ENCODE results near the gene KEAP1. TPM values are rescaled to one million over a fixed set of nuclear protein-coding genes. Genes with fewer than 3 reads are reported as not detected.
A peak's percentile ranks its signal among the peaks of the same experiment; 100 is the strongest.
"Not testable (repeated sequence)": the region's sequence is repeated elsewhere in the genome, so short reads cannot be mapped to it uniquely, and the experiment has no call there.

The KEAP1 gene
- polyA plus RNA-seq, result 10 to 100 TPM; 35.1 to 73.8 (median 56.4) TPM
- long read RNA-seq, donor 1, result 0 reads
- long read RNA-seq, donor 2, result 0 reads
- long read RNA-seq, donor 3, transcript KEAP1-205 (2 exons, 451 nt), result major isoform, 8 of 19 reads
- long read RNA-seq, donor 3, partial matches to known transcripts, result 5 of 19 reads
- long read RNA-seq, donor 3, other reads (novel, unspliced or antisense), result 0 of 19 reads
- long read RNA-seq, donor 4, result 0 reads
- long read RNA-seq, donor 5, partial matches to known transcripts, result 0 of 4 reads
- long read RNA-seq, donor 5, other reads (novel, unspliced or antisense), result 0 of 4 reads
- long read RNA-seq, donor 6, partial matches to known transcripts, result 10 of 15 reads
- long read RNA-seq, donor 6, other reads (novel, unspliced or antisense), result 0 of 15 reads
- long read RNA-seq, donor 7, transcript KEAP1-205 (2 exons, 451 nt), result minor isoform, 8 of 47 reads
- long read RNA-seq, donor 7, transcript KEAP1-202 (6 exons, 2,648 nt), result major isoform, 9 of 47 reads
- long read RNA-seq, donor 7, partial matches to known transcripts, result 28 of 47 reads
- long read RNA-seq, donor 7, other reads (novel, unspliced or antisense), result 0 of 47 reads
- long read RNA-seq, donor 8, partial matches to known transcripts, result 0 of 4 reads
- long read RNA-seq, donor 8, other reads (novel, unspliced or antisense), result 0 of 4 reads
- long read RNA-seq, donor 9, partial matches to known transcripts, result 0 of 2 reads
- long read RNA-seq, donor 9, other reads (novel, unspliced or antisense), result 0 of 2 reads
- long read RNA-seq, donor 10, partial matches to known transcripts, result 20 of 30 reads
- long read RNA-seq, donor 10, other reads (novel, unspliced or antisense), result 0 of 30 reads

GRCh38 chr19:10503002-10503789, at the start of gene KEAP1:
TSS of gene KEAP1 (minus strand) at chr19:10503356. CDS start at chr19:10500033, 3,323 bp downstream.
- DNase-seq (peak; percentile 34 to 77), FAIRE-seq (no peak)
- no peaks in the 10 kb centered on the region for H3K27me3 ChIP-seq (ENCODE audit: control insufficient read depth in 3 of 3, insufficient read depth in 3 of 3, low read length in 3 of 3)
- 3 to 4% (median 4%) methylated on average over 52 to 73 of the region's 73 CpGs for WGBS, 3 donors
- peak within 1 kb of the TSS; percentile 93 to 96 (median 94) for H3K4me3 ChIP-seq (ENCODE audit: low read depth in 1 of 3, low read length in 3 of 3)
- H3K36me3 ChIP-seq (ENCODE audit: control insufficient read depth in 3 of 3, insufficient read depth in 2 of 3, low read depth in 1 of 3, low read length in 3 of 3), result peaks cover 0 to 21% (median 0%) of the 10 kb centered on the region in 3 donors
- H3K9me3 ChIP-seq (ENCODE audit: control insufficient read depth in 2 of 2, insufficient read depth in 1 of 2, low read depth in 1 of 2, low read length in 1 of 2), result no peaks in the 10 kb centered on the region
- H3K27ac ChIP-seq (ENCODE audit: low read depth in 1 of 3, low read length in 2 of 3), result peak within 1 kb of the TSS; percentile 91 to 99 (median 97)
- peaks cover 0 to 22% (median 2%) of the 10 kb centered on the region in 3 donors for H3K4me1 ChIP-seq (ENCODE audit: control insufficient read depth in 3 of 3, insufficient read depth in 2 of 3, low read depth in 1 of 3, low read length in 2 of 3)

DNA sequence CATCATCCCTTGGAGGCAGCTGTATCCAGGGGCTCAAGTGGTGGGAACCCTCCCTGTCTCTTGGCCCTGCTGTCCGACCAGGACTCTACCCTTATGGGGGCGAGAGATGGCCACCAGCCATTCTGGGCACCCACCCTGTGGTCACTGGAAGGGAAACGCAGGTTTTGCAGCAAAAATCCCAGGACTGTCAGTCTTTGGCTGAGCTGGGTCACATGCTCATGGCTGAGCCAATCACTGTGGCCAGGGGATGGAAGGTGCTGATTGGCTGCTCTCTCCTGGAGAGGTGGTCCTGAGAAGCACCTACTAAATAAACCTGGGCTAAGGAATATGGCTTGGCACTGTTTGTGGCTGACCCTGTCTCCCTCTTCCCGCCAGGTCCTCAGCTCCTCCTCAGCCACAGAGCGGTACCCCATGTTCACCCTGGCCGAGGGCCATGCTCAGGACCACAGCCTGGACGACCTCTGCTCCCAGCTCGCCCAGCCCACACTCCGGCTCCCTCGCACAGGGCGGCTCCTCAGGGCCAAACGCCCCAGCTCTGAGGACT, 49.4 kb upstream of the KEAP1 start:
- FAIRE-seq (no peak), DNase-seq (peak in 1 of 2 donors; percentile 77)
- WGBS, 3 donors, result 41 to 67% (median 60%) methylated on average over 12 of the region's 12 CpGs
- H3K27ac ChIP-seq (ENCODE audit: low read depth in 1 of 3, low read length in 2 of 3), result peak overlapping the region in 2 of 3 donors; percentile 35 to 74
- no peak overlapping the region for H3K4me3 ChIP-seq (ENCODE audit: low read depth in 1 of 3, low read length in 3 of 3)
- H3K9me3 ChIP-seq (ENCODE audit: control insufficient read depth in 2 of 2, insufficient read depth in 1 of 2, low read depth in 1 of 2, low read length in 1 of 2), result no peaks in the 10 kb centered on the region
- no peaks in the 10 kb centered on the region for H3K27me3 ChIP-seq (ENCODE audit: control insufficient read depth in 3 of 3, insufficient read depth in 3 of 3, low read length in 3 of 3)
- H3K36me3 ChIP-seq (ENCODE audit: control insufficient read depth in 3 of 3, insufficient read depth in 2 of 3, low read depth in 1 of 3, low read length in 3 of 3), result peaks cover 21 to 95% (median 34%) of the 10 kb centered on the region in 3 donors
- H3K4me1 ChIP-seq (ENCODE audit: control insufficient read depth in 3 of 3, insufficient read depth in 2 of 3, low read depth in 1 of 3, low read length in 2 of 3), result peaks cover 3 to 6% (median 6%) of the 10 kb centered on the region in 3 donors

DNA sequence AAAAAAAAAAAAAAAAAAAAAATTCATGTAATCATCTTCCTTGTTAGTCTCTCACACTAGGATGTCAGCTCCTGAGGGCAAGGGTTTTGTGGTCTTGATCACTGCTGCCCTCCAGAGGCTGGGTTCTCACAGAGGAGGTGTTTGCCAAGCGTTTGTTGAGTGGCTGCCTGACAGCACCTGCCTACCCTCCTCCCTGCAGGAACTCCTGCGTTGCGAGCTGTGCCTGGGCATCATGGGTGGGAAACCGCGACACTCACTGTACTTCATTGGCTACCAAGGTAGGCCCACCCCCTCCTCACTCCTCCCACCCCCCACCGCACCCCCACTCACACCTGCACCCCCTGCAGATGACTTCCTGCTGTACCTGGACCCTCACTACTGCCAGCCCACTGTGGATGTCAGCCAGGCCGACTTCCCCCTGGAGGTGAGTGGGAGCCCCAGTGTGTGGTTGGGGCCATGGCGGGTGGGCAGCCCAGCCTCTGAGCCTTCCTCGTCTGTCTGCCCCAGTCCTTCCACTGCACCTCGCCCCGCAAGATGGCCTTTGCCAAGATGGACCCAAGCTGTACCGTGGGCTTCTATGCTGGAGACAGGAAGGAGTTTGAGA, 48.6 kb upstream of the KEAP1 start:
- no peaks in the 10 kb centered on the region for H3K27me3 ChIP-seq (ENCODE audit: control insufficient read depth in 3 of 3, insufficient read depth in 3 of 3, low read length in 3 of 3)
- 90 to 93% (median 91%) methylated on average over 11 to 12 of the region's 12 CpGs for WGBS, 3 donors
- no peaks in the 10 kb centered on the region for H3K9me3 ChIP-seq (ENCODE audit: control insufficient read depth in 2 of 2, insufficient read depth in 1 of 2, low read depth in 1 of 2, low read length in 1 of 2)
- peaks cover 3 to 6% (median 6%) of the 10 kb centered on the region in 3 donors for H3K4me1 ChIP-seq (ENCODE audit: control insufficient read depth in 3 of 3, insufficient read depth in 2 of 3, low read depth in 1 of 3, low read length in 2 of 3)
- H3K4me3 ChIP-seq (ENCODE audit: low read depth in 1 of 3, low read length in 3 of 3), result no peak overlapping the region
- FAIRE-seq (no peak), DNase-seq (peak in 1 of 2 donors; percentile 55)
- H3K36me3 ChIP-seq (ENCODE audit: control insufficient read depth in 3 of 3, insufficient read depth in 2 of 3, low read depth in 1 of 3, low read length in 3 of 3), result peaks cover 23 to 98% (median 36%) of the 10 kb centered on the region in 3 donors
- H3K27ac ChIP-seq (ENCODE audit: low read depth in 1 of 3, low read length in 2 of 3), result peak overlapping the region in 1 of 3 donors; percentile 11

DNA sequence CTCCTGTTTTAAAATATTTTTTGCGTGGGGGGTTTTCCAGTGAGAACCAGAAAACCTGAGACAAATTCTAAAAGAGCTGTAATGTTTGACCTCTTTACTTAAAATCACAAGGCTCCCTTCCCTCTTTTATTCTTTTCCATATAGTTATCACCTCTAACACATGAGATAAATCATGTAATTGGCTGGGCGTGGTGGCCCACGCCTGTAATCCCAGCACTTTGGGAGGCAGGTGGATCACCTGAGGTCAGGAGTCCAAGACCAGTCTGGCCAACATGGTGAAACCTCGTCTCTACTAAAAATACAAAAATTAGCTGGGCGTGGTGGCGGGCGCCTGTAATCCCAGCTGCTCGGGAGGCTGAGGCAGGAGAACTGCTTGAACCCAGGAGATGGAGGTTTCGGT, 47.9 kb upstream of the KEAP1 start:
- H3K27me3 ChIP-seq (ENCODE audit: control insufficient read depth in 3 of 3, insufficient read depth in 3 of 3, low read length in 3 of 3); FAIRE-seq; H3K4me3 ChIP-seq (ENCODE audit: low read depth in 1 of 3, low read length in 3 of 3); H3K27ac ChIP-seq (ENCODE audit: low read depth in 1 of 3, low read length in 2 of 3); H3K4me1 ChIP-seq (ENCODE audit: control insufficient read depth in 3 of 3, insufficient read depth in 2 of 3, low read depth in 1 of 3, low read length in 2 of 3); H3K9me3 ChIP-seq (ENCODE audit: control insufficient read depth in 2 of 2, insufficient read depth in 1 of 2, low read depth in 1 of 2, low read length in 1 of 2): not testable (repeated sequence)
- H3K36me3 ChIP-seq (ENCODE audit: control insufficient read depth in 3 of 3, insufficient read depth in 2 of 3, low read depth in 1 of 3, low read length in 3 of 3), result peaks cover 23 to 98% (median 35%) of the 10 kb centered on the region in 3 donors
- DNase-seq, result peak in 1 of 2 donors; percentile 51
- WGBS, 3 donors, result 52 to 85% (median 60%) methylated on average over 9 of the region's 9 CpGs

GRCh38 chr19:10550336-10550735, 47.2 kb upstream of the KEAP1 start:
- WGBS, 3 donors, result 91 to 99% (median 98%) methylated on average over 5 to 6 of the region's 6 CpGs
- Histone ChIP-seq H3K36me3 (ENCODE audit: control insufficient read depth in 3 of 3, insufficient read depth in 2 of 3, low read depth in 1 of 3, low read length in 3 of 3) (peaks cover 23 to 97% (median 35%) of the 10 kb centered on the region in 3 donors), H3K4me1 (ENCODE audit: control insufficient read depth in 3 of 3, insufficient read depth in 2 of 3, low read depth in 1 of 3, low read length in 2 of 3) (peaks cover 3 to 6% (median 6%) of the 10 kb centered on the region in 3 donors), H3K27me3 (ENCODE audit: control insufficient read depth in 3 of 3, insufficient read depth in 3 of 3, low read length in 3 of 3) (no peaks in the 10 kb centered on the region), H3K9me3 (ENCODE audit: control insufficient read depth in 2 of 2, insufficient read depth in 1 of 2, low read depth in 1 of 2, low read length in 1 of 2) (no peaks in the 10 kb centered on the region), H3K4me3 (ENCODE audit: low read depth in 1 of 3, low read length in 3 of 3) (no peak overlapping the region), H3K27ac (ENCODE audit: low read depth in 1 of 3, low read length in 2 of 3) (no peak overlapping the region)
- DNase-seq (no peak), FAIRE-seq (no peak)

GRCh38 chr19:10549733-10550132, 46.6 kb upstream of the KEAP1 start:
- H3K27ac ChIP-seq (ENCODE audit: low read depth in 1 of 3, low read length in 2 of 3), result no peak overlapping the region
- no peak for FAIRE-seq
- no peaks in the 10 kb centered on the region for H3K27me3 ChIP-seq (ENCODE audit: control insufficient read depth in 3 of 3, insufficient read depth in 3 of 3, low read length in 3 of 3)
- peaks cover 6 to 8% (median 6%) of the 10 kb centered on the region in 3 donors for H3K4me1 ChIP-seq (ENCODE audit: control insufficient read depth in 3 of 3, insufficient read depth in 2 of 3, low read depth in 1 of 3, low read length in 2 of 3)
- 78 to 87% (median 80%) methylated on average over 7 of the region's 7 CpGs for WGBS, 3 donors
- no peak for DNase-seq
- H3K4me3 ChIP-seq (ENCODE audit: low read depth in 1 of 3, low read length in 3 of 3), result no peak overlapping the region
- no peaks in the 10 kb centered on the region for H3K9me3 ChIP-seq (ENCODE audit: control insufficient read depth in 2 of 2, insufficient read depth in 1 of 2, low read depth in 1 of 2, low read length in 1 of 2)
- peaks cover 21 to 94% (median 32%) of the 10 kb centered on the region in 3 donors for H3K36me3 ChIP-seq (ENCODE audit: control insufficient read depth in 3 of 3, insufficient read depth in 2 of 3, low read depth in 1 of 3, low read length in 3 of 3)

DNA sequence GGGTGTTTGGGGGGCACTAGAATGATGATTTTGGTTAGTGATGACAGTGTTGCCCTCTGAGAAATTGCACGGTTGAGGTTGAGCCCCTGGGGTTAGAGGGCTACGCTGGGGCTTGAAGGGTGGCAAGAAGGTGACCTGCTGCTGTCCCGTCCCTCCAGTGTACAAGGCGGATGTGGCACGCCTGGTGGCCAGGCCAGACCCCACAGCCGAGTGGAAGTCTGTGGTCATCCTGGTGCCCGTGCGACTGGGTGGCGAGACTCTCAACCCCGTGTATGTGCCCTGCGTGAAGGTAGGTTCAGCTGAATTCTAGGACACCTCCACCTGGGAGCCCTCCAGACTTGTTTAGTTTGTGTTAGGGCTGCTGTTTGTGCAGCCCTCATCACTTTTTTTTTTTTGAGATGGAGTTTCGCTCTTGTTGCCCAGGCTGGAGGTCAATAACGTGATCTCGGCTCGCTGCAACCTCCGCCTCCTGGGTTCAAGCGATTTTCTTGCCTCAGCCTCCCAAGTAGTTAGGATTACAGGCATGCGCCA, 45.7 kb upstream of the KEAP1 start:
- no peak overlapping the region for H3K4me3 ChIP-seq (ENCODE audit: low read depth in 1 of 3, low read length in 3 of 3)
- peaks cover 19 to 86% (median 32%) of the 10 kb centered on the region in 3 donors for H3K36me3 ChIP-seq (ENCODE audit: control insufficient read depth in 3 of 3, insufficient read depth in 2 of 3, low read depth in 1 of 3, low read length in 3 of 3)
- DNase-seq (no peak), FAIRE-seq (no peak)
- no peaks in the 10 kb centered on the region for H3K9me3 ChIP-seq (ENCODE audit: control insufficient read depth in 2 of 2, insufficient read depth in 1 of 2, low read depth in 1 of 2, low read length in 1 of 2)
- H3K27ac ChIP-seq (ENCODE audit: low read depth in 1 of 3, low read length in 2 of 3), result no peak overlapping the region
- H3K4me1 ChIP-seq (ENCODE audit: control insufficient read depth in 3 of 3, insufficient read depth in 2 of 3, low read depth in 1 of 3, low read length in 2 of 3), result peaks cover 6 to 9% (median 9%) of the 10 kb centered on the region in 3 donors
- no peaks in the 10 kb centered on the region for H3K27me3 ChIP-seq (ENCODE audit: control insufficient read depth in 3 of 3, insufficient read depth in 3 of 3, low read length in 3 of 3)
- WGBS, 3 donors, result 97 to 98% (median 97%) methylated on average over 18 of the region's 18 CpGs
